Adrenal gland (tissue), 5 donors: ENCODE results near the gene BCAR3.

Source experiments
- POLR2A ChIP-seq, 2 donors: fragments of 450-650 bp; IDR thresholded peaks; one replicate each; pipeline ENCODE4 v1.6.1; 2017; ENCODE audit warnings: antibody characterized with exemption in 2 of 2, mild to moderate bottlenecking in 2 of 2, moderate library complexity in 1 of 2
- TF ChIP-seq, protein P1 (sequence below), 6 experiments: fragments of 450-650 bp in 4 of 6; fragments of 200-600 bp in 2 of 6; sonication (generic) in 1 of 6; IDR thresholded peaks; 1 replicate in 5 of 6; 2 replicates in 1 of 6; pipeline versions ENCODE4 v1.5.1 to v1.8.0; 2016 to 2021; ENCODE audit warnings: antibody characterized with exemption in 6 of 6, mild to moderate bottlenecking in 2 of 6, moderate library complexity in 1 of 6
- donor health status: DM: no; HTN: no; CAD: no.

DNA sequence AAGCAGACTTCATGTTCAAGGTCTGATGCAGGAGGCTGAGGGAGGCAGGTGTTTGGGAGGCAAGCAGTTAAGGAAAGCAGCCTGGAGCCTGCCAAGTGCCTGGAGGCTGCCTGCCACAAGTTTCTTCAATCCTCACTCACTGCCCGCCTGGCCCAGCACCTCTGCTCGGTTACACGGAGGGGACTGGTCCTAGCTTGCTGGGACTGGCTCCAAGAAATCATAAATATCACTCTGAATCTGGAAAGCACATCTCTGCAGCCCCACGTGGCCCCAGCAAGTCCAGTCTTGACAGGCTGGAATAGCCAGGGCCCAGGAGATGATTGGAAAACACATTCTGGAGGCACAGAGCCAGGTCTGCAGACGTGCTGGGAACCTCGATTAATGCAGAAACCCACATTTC, 83.9 kb downstream of the BCAR3 start:
- TF ChIP-seq, protein P1, sequence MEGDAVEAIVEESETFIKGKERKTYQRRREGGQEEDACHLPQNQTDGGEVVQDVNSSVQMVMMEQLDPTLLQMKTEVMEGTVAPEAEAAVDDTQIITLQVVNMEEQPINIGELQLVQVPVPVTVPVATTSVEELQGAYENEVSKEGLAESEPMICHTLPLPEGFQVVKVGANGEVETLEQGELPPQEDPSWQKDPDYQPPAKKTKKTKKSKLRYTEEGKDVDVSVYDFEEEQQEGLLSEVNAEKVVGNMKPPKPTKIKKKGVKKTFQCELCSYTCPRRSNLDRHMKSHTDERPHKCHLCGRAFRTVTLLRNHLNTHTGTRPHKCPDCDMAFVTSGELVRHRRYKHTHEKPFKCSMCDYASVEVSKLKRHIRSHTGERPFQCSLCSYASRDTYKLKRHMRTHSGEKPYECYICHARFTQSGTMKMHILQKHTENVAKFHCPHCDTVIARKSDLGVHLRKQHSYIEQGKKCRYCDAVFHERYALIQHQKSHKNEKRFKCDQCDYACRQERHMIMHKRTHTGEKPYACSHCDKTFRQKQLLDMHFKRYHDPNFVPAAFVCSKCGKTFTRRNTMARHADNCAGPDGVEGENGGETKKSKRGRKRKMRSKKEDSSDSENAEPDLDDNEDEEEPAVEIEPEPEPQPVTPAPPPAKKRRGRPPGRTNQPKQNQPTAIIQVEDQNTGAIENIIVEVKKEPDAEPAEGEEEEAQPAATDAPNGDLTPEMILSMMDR (IDR thresholded peaks at IDR 0.05): no peak
- no peak for TF ChIP-seq POLR2A (IDR thresholded peaks at IDR 0.05)
